Measurements from ENCODE around the gene KANSL1L.
A peak's percentile ranks its signal among the peaks of the same experiment; 100 is the strongest.
"Not testable (repeated sequence)": the region's sequence is repeated elsewhere in the genome, so short reads cannot be mapped to it uniquely, and the experiment has no call there.

The KANSL1L gene

DNA sequence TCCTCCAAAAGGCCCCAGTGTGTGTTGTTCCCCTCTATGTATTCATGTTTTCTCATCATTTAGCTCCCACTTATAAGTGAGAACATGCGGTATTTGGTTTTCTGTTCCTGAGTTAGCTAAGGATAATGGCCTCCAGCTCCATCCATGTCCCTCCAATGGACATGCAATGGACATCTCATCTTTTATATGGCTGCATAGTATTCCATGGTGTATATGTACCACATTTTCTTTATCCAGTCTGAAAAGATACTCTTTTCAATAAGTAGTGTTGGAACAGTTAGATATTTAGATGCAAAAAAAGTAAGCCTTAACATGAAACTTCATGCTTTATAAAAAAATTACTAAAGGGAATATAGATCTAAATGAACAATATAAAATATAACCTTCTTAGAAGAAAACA, 5.9 kb upstream of the KANSL1L start:
- DNase-seq (ENCODE audit: low read depth, low spot score) = not testable (repeated sequence)

GRCh38 chr2:210174086-210174485, 2.9 kb upstream of the KANSL1L start:
- DNase-seq (ENCODE audit: low read depth, low spot score) = no peak

GRCh38 chr2:210172219-210172575, 988 bp upstream of the KANSL1L start:
- DNase-seq (ENCODE audit: low read depth, low spot score) = no peak

DNA sequence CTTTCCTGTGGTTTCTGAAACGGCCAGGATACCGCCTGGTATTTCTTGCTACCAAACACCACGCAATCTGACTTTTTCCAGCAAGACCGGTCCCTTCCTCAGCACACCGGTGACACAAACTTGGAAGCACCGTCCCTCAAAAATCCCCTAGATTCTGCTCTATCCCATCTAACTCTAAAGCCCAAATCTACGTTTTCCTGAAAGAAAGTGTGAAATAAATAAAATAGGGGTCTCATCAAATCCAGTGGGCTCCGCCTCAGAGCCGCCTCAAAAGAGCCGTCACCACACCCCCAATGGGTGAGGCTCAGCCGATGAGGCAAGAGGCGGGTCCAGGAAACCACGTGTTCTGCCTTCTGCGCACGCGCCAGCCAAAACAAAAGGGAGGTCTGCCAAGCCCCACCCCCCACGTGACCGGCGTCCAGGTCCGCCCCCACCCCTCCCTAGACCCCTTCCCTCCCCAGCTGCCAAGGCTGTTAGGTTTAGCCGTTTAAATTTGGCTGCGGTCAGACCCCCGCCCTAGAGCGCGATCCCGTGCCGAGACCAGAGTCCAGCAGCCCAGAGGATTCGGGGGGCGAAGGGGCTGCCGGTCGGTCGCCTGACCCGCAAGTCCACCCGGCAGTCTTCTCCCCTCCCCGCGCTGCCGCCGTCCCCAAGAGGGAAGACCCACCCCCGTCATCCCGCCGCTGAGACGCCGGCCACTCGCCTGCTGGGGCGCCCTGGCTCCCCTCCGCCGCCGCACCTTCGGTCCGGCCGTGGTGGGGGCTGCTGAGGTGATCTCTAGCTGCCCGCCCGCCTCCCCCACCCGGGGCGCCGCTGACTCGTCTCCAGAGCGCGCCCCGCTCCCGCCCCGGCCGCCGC, 534 bp downstream of the KANSL1L start:
- DNase-seq (ENCODE audit: low read depth, low spot score) = peak; percentile 93

- no peak for DNase-seq (ENCODE audit: low read depth, low spot score)
These were observed 1.1 kb downstream of the KANSL1L start for GRCh38 chr2:210170196-210170445.

- no peak for DNase-seq (ENCODE audit: low read depth, low spot score)
These were observed 1.6 kb downstream of the KANSL1L start for GRCh38 chr2:210169516-210170195.

- DNase-seq (ENCODE audit: low read depth, low spot score) = no peak
These were observed 4.0 kb downstream of the KANSL1L start for GRCh38 chr2:210167227-210167626.

GRCh38 chr2:210162466-210163124, 8.6 kb downstream of the KANSL1L start:
- no peak for DNase-seq (ENCODE audit: low read depth, low spot score)

GRCh38 chr2:210159059-210159458, 12.2 kb downstream of the KANSL1L start:
- no peak for DNase-seq (ENCODE audit: low read depth, low spot score)

DNA sequence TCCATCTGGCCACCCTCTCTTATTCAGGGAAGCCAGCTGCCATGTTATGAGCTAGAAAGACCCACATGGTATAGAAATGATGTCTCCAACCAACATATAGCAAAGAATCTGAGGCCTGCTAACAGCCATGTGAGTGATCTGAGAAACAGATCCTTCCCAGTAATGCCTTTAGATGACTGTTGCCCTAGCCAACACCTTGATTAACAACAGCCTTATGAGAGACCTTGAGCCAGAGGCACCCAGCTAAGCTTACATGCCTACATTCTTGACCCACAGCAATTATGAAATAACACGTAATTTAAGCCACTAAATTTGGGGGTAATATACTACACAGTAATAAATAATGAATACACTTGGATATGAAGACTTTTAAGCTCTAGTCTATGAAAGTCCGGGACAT, 13.0 kb downstream of the KANSL1L start:
- no peak for DNase-seq (ENCODE audit: low read depth, low spot score)

DNA sequence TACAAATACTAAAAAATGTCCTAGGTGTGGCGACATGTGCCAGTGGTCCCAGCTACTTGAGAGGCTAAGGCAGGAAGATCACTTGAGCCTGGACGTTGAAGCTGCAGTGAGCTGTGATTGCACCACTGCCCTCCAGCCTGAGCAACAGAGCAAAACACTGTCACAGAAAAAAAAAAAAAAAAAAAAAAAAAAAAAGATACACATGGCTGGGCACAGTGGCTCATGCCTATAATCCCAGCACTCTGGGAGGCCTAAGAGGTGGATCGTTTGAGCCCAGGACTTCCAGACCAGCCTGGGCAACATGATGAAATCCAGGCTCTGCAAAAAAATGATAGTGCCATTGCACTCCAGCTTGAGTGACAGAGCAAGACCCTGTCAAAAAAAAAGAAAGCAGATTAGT, 13.7 kb downstream of the KANSL1L start:
- no peak for DNase-seq (ENCODE audit: low read depth, low spot score)

DNA sequence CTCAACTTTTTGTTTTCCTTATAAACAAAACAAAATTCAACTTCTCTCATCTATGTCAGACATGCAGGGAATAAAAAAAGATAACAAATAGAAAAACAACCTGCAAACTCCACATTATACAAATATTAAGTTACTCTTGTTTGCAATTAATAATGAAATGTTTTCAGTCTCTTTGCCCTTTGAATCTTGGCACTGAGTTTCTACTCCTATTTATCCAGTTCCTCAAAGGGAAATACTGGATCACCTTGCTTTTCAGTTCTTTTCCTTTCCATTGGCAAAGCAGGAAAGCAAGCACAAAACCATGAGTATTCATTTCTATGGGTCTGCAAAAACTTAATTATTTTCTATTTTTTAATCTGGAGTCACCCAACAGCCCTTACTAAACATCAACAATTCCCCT, 23.6 kb downstream of the KANSL1L start:
- no peak for DNase-seq (ENCODE audit: low read depth, low spot score)

DNA sequence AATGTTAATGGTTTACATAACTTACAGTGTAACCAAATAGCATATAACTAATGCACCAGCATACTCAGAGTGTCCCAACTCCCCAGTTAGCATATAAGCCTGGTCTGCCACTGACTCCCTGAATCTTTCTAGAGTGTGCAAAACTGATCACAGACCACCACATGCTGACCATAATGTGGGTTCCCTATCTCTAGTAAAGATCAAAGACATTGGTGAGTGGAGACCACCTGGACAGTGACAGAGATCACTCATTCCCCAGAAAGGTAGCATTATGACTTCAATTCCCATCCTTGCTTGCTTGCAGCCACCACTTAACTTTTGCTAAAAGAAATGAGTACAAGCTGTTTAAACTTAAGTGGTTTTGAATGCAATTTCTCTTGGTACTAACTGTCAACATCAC, 39.0 kb downstream of the KANSL1L start:
- DNase-seq (ENCODE audit: low read depth, low spot score) = no peak

DNA sequence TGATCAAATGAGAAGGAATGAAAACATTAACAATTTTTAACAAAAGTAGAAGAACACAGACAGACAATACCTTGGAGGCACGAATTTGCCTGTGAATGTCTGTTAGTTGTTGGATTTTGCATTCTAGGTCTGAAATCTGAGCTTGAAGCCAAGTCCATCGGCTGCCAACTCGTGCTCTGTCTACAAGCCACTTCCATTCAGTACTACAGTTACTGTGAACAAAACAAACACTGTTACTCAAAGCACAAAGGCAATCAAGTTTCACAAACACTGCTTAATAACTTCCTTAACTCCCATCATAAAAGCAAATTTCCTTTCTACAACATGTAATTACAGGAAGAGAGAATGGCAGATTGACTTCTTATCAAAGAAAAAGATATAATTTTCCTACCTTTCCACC, 42.2 kb downstream of the KANSL1L start:
- DNase-seq (ENCODE audit: low read depth, low spot score) = no peak

DNA sequence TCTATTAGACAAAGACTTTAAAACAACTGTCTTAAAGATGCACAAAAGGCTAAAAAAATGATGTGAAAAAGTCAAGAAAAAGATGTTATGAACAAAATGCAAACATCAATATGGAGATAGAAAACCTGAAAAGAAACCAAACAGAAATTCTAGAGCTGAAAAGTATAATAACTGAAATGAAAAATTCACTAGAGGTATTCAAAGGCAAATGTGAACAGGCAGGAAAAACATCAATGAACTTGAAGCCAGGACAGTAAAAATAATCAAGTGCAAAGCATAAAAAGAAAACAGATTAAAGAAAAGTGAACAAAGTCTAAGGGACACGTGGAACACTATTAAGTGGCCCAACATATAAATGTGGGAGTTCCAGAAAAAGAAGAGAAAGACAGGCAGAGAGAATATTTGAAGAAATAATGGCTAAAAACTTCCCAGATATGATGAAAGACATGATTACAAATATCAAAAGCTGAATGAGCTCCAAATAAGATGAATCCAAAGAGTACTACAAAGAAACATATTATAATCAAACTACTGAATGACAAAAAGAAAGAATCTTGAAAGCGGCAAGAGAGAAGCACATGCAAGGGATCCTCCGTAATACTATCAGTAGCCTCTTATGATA, 57.5 kb downstream of the KANSL1L start:
- no peak for DNase-seq (ENCODE audit: low read depth, low spot score)

DNA sequence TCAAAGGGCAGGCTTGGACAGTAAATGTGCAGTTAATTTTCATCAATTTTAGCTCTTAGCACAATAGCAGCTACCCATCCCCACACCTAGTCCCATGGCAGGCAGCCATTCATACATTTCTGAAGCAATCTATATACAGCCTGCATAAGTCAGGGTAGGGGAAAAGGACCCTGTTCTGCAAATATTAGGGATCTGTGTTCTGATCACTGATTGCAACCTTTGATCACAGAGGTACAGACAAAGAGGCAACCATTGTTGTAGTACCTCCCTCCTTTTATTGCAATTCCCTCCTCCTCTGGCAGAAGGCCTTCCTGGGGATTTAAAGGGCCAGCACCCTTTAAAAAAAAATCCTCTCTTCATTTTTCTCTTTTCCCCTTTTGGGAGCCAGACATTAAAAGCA, 58.3 kb downstream of the KANSL1L start:
- DNase-seq (ENCODE audit: low read depth, low spot score) = no peak

- no peak for DNase-seq (ENCODE audit: low read depth, low spot score)
These were observed 71.3 kb downstream of the KANSL1L start for GRCh38 chr2:210099940-210100339.

- no peak for DNase-seq (ENCODE audit: low read depth, low spot score)
These were observed 76.4 kb downstream of the KANSL1L start for GRCh38 chr2:210094787-210095186.

DNA sequence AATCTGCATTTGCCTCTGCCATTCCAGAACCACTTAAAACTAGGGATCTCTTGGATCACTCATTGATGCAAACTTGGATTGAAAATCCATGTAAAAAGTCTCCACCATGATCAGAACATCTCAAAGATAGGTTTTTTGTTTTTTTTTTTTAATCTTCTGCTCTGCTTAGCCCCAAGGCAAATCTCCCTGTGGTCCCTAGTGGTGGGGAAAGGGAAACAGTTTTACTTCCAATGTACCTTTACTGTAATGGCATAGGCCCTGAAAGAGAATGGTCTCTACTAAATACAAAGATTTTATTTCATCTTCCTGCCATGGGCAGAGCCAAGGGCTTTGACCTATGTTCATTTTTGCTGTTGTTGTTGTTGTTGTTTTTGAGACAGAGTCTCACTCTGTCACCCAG, 78.4 kb downstream of the KANSL1L start:
- DNase-seq (ENCODE audit: low read depth, low spot score) = no peak

GRCh38 chr2:210086930-210087329, 84.3 kb downstream of the KANSL1L start:
- DNase-seq (ENCODE audit: low read depth, low spot score) = no peak

- DNase-seq (ENCODE audit: low read depth, low spot score) = no peak
These were observed 84.9 kb downstream of the KANSL1L start for GRCh38 chr2:210086292-210086691.

GRCh38 chr2:210072922-210073509, 98.2 kb downstream of the KANSL1L start:
- no peak for DNase-seq (ENCODE audit: low read depth, low spot score)
